Limb (tissue), 2 donors: Measurements from ENCODE around the gene KRT15.

Source experiments
- DNase-seq, 2 donors: peaks; one replicate each; pipeline ENCODE4 v3.0.0-alpha.2; 2016; ENCODE audit errors: extremely low spot score in 2 of 2

The KRT15 gene

GRCh38 chr17:41483991-41484826, 34.5 kb downstream of the KRT15 start:
- no peak for DNase-seq

GRCh38 chr17:41483531-41483930, 35.2 kb downstream of the KRT15 start:
- DNase-seq = no peak

- DNase-seq = no peak
Measured at GRCh38 chr17:41481036-41481435, 37.7 kb downstream of the KRT15 start, which contains the start of gene KRT35. TSS of gene KRT35 (minus strand) at chr17:41481151. CDS start at chr17:41481097, 54 bp downstream.

GRCh38 chr17:41480581-41480980, 38.1 kb downstream of the KRT15 start:
- DNase-seq = no peak

GRCh38 chr17:41480136-41480535, 38.6 kb downstream of the KRT15 start:
- no peak for DNase-seq

GRCh38 chr17:41478237-41478636, 40.5 kb downstream of the KRT15 start:
- no peak for DNase-seq

- no peak for DNase-seq
Measured at GRCh38 chr17:41476866-41477815, 41.5 kb downstream of the KRT15 start.

- no peak for DNase-seq
Measured at GRCh38 chr17:41475421-41475820, 43.3 kb downstream of the KRT15 start.

- DNase-seq = no peak
Measured at GRCh38 chr17:41474863-41475262, 43.8 kb downstream of the KRT15 start.

GRCh38 chr17:41468346-41468745, 50.3 kb downstream of the KRT15 start:
- no peak for DNase-seq

- no peak for DNase-seq
Measured at GRCh38 chr17:41467561-41467960, 51.1 kb downstream of the KRT15 start.

GRCh38 chr17:41466988-41467387, 51.7 kb downstream of the KRT15 start, which contains the start of gene KRT32:
TSS of gene KRT32 (minus strand) at chr17:41467386. CDS start at chr17:41467325, 61 bp downstream.
- no peak for DNase-seq

- DNase-seq = no peak
Measured at GRCh38 chr17:41464682-41465081, 54.0 kb downstream of the KRT15 start.

GRCh38 chr17:41464173-41464572, 54.5 kb downstream of the KRT15 start:
- no peak for DNase-seq

- DNase-seq = no peak
Measured at GRCh38 chr17:41463746-41464145, 54.9 kb downstream of the KRT15 start.
